ENCODE measurements around the gene EFNA2.
"Not testable (repeated sequence)": the region's sequence is repeated elsewhere in the genome, so short reads cannot be mapped to it uniquely, and the experiment has no call there.

EFNA2 gene

DNA sequence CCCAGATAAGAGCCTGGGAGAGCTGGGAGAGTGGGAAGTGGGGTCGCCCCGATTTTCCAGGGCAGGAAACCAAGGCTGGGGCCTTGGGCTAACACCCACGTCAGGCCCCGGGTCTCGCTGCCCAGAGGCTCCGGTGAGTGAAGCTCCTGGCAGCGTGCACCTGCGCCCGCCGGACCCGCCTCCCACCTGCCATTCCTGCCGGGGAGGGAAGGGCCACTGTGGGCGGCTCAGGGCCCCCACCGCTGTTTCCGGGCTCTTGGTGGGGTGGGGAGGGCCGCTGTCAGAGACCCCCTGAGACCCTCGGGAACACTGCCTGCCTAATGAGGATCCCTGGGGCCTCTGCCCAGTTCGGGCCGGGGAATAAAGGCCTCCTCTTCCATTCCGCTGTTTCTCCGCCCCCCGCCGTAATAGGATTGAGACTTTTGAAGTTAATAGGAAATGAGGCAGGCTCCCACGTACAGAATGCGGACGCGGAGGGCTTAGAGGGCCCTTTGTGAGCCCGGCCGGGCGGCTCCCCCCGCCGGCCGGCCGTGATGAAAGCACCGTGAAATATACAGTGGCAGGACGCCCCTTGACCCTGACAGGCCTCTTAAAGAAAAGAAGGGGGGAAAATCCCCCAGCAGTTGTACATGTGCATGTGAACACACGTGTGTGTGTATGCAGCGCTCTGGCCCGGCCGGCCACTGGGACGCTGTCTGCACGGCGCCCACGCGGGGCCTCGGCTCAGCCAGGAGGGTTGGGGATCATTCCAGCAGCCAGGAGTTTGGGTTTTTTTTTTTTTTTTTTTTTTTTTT is 33.2 kb downstream of the EFNA2 start:
- DNase-seq (ENCODE audit: low spot score): peak; percentile 71

DNA sequence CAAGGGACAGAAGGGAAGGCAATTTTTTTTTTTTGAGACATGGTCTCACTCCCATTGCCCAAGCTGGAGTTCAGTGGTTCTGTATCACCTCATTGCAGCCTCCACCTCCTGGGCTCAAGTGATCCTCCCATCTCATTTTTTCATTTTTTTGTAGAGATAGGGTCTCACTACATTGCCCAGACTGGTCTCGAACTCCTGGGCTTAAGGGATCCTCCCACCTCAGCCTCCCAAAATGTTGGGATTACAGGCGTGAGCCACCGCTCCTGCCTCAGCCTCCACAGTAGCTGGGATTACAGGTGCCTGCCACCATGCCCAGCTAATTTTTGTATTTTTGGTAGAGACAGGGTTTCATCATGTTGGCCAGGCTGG is 34.6 kb downstream of the EFNA2 start:
- DNase-seq (ENCODE audit: low spot score): not testable (repeated sequence)

DNA sequence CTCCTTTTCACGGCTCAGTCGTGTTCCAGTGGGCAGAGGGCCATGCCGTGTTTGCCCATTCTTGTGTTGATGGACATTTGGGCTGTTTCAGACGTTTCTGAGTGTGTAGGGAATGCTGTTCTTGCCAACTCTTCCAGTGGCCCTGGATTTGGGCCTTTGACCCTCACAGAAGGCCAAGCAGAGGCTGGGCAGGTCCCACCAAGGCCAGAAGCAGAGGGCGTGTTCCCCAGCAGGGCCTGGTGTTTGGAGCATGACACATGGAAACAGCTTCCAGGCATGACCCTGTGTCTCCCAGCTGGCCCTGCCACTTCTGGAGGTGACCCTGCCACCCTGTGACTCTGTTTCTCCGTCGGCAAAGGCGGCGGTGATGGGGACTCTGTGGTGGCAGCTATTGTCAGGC is 35.9 kb downstream of the EFNA2 start:
- no peak for DNase-seq (ENCODE audit: low spot score)

DNA sequence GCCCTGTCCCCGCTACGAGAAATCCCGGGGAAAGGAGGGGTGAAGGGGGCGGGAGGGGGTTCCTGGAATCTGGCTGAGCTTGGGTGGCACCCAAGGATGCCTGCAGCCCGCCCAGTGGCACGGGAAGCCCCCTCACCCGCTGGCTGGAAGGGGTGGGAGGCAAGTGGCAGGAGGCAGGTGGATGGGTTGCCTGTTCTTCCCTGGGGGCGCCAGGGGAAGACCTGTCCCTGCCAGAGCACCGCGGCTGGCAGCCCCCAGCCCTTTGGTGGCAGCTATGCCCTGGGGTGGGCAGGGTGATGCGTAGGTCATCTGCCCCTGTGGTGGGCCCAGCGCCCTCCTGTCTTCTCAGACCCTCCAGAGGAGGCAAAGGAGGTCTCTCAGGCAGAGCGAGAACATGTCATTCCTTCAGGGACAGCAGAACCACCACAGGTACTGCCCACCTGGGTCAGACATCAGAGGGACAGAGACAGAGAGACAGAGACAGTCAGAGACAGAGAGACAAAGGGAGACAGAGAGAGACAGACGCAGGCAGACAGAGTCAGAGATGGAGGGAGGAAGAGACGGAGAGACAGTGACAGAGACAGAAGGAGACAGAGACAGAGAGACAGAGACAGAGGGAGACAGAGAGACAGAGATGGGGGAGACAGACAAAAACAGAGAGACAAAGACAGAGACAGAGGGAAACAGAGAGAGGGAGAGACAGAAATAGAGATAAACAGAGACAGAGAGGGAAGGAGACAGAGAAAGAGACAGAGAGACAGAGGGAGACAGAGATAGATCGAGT is 36.7 kb downstream of the EFNA2 start:
- no peak for DNase-seq (ENCODE audit: low spot score)

DNA sequence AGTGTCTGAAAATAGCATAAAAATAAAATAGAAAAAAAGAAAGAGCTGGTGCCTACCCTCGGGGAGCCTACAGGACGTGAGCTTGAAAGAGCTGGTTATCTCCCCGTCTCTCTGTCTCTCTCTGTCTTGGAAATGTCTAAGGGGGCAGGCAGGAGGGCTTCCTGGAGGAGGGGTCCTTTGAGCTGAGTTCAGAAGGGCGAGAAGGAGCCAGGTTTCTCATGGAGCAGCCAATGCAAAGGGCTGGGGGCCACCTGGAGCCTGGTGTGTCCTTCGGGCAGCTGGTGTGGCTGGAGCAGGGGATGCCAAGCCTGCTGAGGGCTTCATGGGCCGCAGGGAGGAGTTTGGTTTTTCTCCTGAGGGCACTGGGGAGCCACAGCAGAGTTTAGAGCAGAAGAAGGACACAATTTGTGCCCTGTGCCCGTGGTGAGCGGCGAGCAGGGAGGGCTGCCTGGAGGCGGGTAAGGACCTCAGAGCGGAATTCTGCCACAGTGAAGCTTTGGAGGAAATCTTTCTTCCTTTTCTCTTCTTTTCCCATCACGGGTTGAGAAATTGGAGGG is 38.7 kb downstream of the EFNA2 start:
- DNase-seq (ENCODE audit: low spot score): no peak

DNA sequence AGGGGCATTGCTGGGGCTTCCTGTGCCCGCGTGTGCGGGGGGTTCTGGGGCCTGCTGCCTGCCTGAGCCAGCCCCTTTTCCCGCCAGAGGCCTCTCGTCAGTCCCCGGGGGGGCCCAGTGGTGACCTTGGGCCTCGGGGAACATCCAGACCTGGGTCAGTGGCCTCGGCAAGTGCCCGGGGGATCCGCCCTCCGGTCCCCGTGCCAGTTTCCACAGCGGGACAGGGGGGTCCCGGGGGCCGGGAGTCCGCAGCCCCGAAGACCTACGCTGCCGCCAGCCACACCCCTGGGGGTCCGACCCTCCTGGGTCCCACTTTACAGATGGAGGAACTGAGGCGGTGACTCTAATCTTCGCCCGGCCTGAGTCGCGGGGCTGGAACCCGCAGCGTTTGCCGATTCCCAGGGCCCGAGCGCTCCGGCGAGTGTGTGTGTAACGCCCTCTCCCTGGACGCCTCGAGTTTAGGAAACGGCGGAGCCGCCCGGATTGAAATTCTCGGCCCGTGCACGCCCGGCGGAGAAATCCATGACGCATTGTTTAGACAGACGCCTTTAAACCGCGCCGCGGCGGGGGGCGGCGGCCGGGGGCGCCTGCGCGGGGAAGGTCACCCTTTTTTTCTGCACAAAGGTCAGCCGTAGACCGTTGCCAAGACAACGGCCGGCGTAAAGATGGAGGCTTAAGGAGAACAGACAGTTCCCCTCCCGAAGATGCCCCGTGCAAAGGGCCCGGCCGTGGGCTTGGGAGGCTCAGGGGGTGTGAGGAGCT is 39.3 kb downstream of the EFNA2 start:
- no peak for DNase-seq (ENCODE audit: low spot score)

DNA sequence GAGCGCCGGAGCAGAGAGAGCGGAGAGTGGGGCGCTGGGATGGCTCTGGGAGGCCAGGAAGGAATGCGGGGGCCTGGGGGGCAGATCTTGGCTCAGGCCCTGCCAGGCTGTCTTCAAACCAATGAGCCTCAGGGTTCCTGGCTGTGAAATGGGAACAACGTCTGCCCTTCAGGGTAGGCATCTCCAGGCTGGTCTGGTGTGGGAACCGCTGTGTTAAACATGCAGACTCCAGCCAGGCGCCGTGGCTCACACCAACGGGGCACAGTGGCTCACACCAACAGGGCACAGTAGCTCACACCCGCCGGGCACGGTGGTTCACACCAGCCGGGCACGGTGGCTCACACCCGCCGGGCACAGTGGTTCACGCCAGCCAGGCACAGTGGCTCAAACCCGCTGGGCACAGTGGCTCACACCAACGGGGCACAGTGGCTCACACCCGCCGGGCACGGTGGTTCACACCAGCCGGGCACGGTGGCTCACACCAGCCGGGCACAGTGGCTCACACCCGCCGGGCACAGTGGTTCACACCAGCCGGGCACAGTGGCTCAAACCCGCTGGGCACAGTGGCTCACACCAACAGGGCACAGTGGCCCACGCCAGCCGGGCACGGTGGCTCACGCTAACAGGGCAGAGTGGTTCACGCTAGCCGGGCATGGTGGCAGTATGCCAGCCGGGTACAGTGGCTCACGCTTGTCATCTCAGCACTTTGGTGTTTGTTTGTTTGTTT is 40.1 kb downstream of the EFNA2 start:
- no peak for DNase-seq (ENCODE audit: low spot score)

DNA sequence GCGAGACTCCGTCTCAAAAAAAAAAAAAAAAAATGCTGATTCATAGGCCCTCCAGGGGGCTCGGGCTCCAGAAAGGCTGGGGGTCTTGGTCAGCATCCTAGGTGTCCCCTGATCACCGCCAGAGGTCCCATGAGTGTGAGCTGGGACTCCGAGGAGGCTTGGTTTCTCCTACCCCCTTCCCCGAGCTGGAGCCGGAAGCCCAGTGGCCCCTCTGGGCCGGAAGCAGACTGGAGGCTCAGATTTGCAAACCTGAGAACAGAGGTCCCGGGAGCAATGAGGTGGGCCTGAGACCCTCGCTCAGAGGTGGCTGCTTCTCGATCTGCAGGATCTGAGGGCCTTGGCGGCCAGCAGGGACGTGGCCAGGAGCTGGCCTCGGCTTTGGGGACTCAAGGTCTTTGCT is 41.5 kb downstream of the EFNA2 start:
- DNase-seq (ENCODE audit: low spot score): no peak

DNA sequence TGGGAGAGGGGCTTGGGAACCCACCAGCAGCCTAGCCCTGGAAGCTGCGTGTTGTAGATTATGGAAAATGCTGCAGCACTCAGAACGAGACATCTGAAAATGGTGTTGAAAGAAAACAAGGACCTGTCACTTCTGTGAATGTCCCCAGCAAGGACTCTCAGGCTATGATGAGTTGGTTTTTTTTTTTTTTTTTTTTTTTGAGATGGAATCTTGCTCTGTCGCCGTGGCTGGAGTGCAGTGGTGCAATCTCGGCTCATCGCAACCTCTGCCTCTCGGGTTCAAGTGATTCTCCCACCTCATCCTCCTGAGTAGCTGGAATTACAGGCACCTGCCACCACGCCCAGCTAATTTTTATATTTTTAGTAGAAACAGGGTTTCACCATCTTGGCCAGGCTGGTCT is 46.5 kb downstream of the EFNA2 start:
- not testable (repeated sequence) for DNase-seq (ENCODE audit: low spot score)

DNA sequence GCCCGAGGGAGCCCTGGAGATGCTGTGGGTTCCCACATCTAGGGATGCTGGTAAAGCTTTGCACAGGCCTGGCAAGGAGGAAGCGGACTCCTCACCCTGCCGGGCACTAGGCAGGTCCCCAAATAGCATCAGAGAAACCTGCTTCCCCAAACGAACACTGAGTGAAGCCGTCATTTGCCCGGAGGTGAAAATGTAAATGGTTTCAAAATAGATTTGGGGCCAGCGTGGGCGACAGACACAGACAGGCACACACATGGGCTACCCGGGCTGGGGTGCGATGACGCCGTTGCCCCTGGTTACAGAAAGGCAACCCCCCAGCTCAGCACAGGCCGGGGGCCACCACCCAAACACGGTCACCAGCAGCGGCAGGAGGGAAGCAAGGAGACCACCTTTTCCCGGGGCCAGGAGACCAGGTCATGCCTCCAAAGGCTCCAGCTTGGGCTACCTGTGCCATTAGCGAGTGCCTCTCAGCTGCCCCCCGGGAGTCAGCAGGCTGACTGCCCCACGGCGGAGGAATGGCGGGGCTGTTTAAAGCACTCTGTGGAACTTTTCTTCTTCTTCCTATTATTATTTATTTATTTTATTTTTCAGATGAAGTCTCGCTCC is 50.5 kb downstream of the EFNA2 start:
- no peak for DNase-seq (ENCODE audit: low spot score)

DNA sequence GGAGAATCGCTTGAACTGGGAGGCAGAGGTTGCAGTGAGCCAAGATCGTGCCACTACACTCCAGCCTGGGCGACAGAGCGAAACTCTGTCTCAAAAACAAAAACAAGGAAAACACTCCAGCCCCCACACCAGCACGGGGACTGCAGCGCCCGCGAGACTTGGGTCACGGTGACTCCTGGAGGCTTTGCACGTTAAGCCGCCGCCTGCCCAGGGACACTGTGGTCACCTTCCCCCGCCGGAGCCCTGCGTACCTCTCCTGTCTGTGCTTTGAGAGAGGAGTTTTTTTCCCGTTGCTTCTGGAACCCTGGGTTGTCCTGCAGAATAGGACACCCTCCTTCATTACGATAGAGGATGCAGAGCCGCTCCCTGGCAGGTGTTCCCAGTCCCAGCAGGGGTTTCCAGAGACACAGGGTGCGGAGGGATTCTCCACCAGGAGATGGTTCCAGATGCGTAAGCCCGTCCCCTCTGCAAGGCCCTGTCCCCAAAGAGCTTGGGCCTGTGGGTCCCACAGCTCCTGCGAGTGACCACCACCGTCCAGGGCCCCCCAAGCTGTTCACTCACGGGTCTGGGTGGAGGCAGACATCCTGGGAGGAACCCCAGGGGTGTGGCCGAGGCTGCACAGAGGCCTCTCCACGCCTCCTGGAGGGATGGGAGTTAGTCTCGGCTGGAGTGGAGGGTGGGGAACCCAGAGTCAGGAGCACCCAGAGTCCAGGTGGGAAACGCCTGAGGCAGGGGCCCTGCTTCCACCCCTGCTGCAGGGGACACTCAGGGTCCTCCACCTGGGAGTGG is 55.2 kb downstream of the EFNA2 start:
- DNase-seq (ENCODE audit: low spot score): no peak

DNA sequence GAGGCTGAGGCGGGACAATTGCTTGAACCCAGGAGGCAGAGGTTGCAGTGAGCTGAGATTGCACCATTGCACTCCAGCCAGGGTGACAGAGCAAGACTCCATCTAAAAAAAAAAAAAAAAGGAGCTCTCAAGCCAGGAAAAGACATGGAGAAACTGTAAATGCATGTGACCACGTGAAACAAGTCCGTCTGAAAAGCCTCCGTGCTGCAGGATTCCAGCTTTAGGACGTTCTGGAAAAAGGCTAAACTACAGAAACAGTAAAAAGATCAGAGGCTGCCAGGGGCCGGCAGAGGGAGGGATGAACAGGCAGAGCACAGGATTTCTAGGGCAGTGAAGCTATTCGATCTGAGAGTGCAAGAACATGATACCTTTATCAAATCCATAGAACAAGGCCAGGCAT is 57.4 kb downstream of the EFNA2 start:
- no peak for DNase-seq (ENCODE audit: low spot score)

DNA sequence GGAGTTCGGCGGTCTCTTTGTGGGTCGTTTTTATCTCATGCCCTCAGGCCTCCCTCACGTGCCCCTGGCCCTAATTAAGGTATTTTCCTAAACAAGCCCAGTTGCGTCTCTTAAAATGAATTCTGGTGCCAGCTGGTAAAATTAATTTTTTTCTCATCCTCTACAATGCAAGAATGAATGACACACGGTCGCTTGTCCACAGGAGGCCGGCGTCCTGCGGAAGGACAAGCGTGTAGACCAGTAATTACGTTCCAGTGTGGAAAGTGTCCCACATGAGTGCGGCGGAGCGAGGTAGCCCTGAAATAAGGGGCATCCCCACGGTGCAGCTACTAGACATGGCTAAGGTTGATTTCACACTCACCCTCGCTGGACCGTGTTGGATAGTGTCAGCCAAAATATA is 63.5 kb downstream of the EFNA2 start:
- no peak for DNase-seq (ENCODE audit: low spot score)

DNA sequence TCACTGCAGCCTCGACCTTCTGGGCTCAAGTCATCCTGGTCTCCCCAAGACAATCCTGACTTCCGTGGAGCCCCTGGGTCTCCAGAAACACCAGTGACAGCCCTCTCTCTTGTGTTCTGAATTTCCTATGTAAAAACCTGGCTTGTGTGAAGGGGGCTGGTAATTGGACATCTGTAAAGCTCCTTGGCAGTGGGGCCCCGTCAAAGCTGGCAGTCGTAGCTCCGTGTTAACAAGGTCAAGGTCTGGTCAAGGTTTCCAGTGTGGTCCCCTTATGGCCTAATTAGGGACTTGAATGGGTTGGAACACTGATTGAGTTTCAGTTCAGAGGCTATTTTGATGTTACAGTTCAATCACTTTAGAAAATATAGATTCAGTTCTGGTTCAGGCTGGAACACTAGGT is 65.2 kb downstream of the EFNA2 start:
- no peak for DNase-seq (ENCODE audit: low spot score)

All from ecto neural progenitor cell (in vitro differentiated cells).